ENCODE data around the gene KDM6B.
A peak's percentile ranks its signal among the peaks of the same experiment; 100 is the strongest.

Gene KDM6B

DNA sequence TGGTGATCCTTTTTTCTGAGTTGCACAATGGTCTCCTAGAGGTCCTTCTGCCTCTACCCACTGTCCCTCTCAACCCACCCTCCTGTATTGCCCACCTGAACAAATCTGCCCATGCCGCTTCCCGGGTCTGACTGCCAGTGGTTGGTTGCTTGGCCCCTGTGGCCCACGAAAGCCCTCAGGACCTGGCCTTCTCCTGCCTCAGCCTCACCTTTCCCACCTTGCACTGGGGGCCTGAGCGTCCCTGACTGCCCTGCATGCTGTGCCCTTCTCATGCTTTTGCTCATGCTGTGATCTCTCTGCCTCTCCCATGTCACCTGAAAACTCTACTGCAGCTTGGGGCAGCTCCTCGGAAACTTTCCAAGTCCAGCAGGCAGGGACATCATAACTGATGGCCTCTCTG lies 13.8 kb upstream of the KDM6B start:
- no peak for DNase-seq (ENCODE audit: low read depth in 2 of 2)

DNA sequence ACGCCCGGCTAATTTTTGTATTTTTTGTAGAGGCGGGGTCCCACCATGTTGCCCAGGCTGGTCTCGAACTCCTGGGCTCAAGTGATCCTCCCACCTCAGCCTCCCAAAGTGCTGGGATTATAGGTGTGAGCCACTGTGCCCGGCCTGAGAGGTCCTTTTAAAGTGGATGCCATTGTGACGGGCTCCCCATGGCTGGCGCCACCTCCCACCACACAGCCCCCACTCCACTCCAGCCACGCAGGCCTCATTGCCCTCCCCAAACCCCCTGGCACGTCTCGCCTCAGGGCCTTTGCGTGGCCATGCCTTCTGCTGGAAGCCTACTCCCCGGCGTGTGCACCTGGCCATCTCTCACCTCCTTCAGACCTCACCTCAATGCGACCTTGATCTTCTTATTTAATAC lies 11.9 kb upstream of the KDM6B start:
- DNase-seq (ENCODE audit: low read depth in 2 of 2) = no peak

DNA sequence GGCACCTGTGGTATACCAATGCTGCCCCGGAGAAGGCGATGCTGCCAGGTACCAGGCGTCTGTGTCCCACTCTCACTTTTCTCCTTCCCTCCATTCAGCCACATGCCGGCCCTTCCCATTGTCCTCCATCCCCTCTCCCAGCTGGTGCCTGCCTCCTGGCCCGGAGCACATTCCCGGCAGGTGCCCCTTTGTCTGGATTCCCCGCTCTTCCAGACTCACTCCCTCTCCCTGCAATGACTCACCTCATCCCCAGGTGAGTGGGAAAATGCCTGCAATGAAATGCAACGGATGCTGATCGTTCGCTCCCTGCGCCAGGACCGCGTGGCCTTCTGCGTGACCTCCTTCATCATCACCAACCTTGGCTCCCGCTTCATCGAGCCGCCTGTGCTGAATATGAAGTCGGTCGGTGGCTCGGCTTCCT lies 10.4 kb upstream of the KDM6B start:
- no peak for DNase-seq (ENCODE audit: low read depth in 2 of 2)

DNA sequence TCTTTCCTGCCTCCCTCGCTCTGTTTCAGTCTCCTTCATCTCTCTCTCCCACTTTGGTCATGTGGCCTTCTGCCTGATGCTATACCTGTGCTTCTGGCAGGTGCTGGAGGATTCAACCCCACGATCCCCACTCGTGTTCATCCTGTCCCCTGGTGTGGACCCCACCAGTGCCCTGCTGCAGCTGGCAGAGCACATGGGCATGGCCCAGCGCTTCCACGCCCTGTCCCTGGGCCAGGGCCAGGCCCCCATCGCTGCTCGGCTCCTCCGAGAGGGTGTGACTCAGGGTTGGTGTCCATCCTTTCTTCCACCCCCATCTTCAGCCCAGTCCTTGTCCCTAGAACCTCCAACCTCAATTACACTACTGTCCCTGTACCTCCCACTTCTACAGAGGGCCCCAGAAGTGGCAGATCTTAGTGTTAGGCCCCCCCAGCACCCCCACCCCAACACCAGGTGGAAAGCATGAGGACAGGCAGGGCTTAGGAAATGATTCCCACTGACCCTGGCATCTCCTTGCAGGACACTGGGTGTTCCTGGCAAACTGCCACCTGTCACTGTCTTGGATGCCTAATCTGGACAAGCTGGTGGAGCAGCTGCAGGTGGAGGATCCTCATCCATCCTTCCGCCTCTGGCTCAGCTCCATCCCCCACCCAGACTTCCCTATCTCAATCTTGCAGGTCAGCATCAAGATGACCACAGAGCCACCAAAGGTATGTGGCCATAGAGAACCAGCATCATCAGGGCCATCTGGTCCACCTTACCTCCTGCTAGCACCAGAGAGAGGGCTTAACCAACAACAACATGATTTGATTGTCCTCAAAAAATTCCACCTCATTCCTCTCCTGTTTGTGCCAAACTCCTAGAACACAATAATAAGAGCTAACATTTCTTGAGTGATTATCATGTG lies 9.7 kb upstream of the KDM6B start:
- no peak for DNase-seq (ENCODE audit: low read depth in 2 of 2)

DNA sequence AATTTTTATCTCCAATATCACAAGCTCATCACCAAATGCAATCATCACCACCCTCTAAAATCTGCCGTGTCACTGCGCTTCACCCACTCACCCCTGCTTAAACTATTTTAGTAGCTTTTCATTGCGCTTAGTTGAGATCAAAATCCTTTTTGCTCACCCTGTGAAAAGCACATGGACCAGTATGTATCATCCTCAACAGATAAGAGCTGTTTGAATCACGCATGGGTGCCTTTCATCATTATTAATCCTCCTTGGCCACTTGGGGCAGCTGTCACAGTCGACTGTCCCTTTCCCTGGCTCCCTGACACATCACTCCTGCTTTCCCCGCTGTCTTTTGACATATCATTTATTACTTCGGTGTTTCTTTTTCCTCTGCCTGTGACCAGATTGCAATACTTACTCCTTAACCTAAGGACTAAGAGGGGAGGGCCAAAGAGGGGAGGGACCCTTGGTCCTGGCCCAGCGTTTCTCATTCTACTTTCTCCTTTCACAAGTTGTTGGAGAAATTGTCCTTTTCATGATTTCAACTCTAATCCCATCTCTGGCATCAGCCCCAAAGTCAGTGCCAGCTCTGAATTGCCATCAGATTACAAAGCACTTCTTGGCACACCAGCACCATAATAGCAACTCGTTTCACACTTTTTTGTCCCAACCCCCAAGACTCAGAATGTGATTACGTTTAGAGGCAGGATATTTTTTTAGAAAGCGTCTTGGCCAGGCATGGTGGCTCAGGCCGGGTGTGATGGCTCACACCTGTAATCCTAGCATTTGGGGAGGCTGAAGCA lies 8.6 kb upstream of the KDM6B start:
- no peak for DNase-seq (ENCODE audit: low read depth in 2 of 2)

DNA sequence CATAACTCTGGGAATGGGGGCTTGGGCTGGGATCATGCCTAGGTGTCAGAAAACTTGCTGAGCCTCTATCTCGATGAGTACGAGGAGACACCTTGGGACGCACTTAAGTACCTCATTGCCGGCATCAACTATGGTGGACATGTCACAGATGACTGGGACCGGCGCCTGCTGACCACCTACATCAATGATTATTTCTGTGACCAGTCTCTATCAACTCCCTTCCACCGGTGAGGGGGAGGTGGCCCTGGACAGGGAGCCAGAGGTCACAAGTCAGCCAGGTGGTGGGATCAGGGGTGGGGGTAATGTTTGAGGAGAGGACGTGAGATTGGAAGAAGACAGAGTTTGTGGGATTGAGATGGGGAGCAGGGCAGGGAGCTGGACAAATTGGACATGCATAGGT lies 3.4 kb upstream of the KDM6B start:
- no peak for DNase-seq (ENCODE audit: low read depth in 2 of 2)

DNA sequence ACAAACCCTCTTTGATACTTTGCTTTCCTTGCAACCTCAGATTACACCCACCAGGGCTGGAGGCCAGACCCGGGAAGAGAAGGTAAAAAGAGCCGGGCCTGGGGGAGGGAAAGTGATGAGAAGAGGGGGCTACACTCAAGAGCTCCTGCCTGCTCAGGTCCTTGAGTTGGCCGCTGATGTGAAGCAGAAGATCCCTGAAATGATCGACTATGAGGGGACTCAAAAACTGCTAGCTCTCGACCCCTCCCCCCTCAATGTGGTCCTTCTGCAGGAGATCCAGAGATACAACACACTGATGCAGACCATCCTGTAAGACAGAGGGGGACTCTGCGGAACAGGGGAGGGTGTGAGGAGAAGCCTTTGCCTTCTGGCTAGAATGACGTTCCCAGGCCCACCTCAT lies 2.8 kb upstream of the KDM6B start:
- no peak for DNase-seq (ENCODE audit: low read depth in 2 of 2)

DNA sequence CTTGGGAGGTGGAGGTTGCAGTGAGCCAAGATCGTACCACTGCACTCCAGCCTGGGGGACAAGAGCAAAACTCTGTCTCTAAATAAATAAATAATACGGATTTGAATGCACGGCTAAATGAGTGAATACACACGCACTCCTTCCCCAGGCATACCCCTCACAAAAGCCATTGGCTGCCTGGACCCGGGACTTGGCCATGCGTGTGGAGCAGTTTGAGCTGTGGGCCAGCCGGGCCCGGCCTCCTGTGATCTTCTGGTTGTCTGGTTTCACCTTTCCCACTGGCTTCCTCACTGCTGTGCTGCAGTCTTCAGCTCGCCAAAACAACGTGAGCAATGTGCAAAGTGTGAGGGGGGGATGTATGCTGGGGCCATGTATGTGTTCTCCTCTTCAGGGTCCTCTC lies 1.6 kb upstream of the KDM6B start:
- no peak for DNase-seq (ENCODE audit: low read depth in 2 of 2)

DNA sequence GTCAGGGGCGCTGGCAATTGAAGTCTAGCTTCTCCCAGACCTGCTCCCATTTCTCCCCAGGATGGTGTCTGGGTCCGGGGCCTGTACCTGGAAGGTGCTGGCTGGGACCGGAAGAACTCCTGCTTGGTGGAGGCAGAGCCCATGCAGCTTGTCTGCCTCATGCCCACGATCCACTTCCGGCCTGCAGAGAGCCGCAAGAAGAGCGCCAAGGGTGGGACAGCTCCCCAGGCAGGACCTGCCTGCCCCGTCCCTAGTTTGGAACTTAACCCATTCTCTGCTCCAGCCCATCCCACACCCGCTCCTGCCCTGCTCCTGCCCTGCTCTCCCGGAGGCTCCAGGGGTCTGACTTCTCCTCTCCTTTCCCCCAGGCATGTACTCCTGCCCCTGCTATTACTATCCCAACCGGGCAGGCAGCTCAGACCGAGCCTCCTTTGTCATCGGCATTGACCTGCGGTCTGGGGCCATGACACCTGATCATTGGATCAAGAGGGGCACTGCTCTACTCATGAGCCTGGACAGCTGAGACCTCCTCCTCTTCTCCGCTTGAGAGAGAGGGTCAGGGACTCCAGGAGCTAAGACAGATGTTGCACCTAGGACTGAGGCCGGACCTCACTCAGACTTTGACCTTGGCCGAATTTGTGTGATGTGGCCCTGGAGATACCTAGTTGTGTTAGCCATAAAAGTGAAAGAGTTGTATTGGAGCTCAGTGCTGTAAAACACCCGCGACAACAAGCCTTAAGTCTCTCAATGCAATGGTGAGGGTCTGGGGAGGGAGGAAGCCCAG lies 814 bp upstream of the KDM6B start:
- no peak for DNase-seq (ENCODE audit: low read depth in 2 of 2)

DNA sequence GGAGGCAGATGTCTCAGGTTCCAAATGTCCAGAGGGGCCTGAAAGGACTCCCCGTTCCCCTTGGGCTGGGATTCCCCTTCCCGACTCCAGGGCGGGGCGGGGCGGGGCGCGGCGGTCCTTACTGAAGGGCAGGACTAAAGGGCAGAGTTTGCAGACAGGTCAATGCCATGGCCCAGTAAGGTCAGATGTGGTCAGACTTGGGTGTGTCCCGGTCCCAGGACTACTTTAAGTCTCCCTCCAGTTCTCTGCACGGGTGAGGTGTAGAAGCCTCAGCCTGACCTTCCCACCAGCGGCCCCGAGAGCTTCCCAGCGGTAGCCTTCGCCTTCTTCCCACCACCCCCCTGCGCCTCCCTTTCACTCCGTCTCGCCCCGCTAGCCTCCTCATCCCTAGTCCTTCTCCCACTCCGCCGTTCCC lies 532 bp downstream of the KDM6B start:
- no peak for DNase-seq (ENCODE audit: low read depth in 2 of 2)

DNA sequence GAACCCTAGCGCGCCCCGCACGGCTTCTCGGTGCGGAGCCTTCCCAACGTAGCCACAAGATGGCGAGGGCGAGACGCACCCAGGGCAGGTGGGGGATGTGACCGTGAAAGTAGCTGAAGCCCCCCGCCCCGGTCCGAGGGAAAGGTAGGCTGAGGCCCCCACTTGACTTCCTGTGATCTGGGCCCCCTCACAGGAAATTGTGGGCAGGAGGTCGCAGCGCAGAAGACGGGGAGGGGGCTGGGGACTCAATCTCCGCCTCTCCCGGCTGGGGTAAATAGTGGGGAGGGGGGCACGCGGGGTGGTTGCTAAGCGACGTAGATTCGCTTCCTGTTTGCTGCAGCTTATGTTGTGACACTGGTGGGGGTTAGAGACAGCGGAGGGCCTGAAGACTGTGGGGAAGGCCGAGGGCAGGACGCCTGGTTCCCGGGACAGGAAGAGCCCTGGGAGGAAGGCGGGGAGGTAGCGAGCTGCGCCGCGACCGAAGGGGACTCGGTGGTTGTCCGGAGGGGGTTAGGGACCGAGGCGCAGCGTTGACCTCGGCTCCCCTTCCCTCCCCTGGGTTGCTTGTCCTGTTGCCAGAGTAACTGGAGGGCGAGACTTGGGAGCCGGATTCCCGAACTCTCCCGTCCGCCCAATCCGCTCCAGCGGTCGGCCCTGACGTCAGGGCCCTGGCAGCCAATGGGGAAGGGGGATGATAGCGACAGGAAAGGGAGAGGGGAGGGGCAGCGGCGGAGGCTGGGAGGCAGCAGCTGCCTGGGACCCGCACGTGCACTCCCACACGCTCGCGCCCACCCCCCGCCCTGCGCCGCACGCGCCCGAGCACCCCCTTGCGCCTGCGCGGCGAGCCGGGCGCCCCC lies 1.2 kb downstream of the KDM6B start:
- peak; percentile 75 to 80 for DNase-seq (ENCODE audit: low read depth in 2 of 2)

DNA sequence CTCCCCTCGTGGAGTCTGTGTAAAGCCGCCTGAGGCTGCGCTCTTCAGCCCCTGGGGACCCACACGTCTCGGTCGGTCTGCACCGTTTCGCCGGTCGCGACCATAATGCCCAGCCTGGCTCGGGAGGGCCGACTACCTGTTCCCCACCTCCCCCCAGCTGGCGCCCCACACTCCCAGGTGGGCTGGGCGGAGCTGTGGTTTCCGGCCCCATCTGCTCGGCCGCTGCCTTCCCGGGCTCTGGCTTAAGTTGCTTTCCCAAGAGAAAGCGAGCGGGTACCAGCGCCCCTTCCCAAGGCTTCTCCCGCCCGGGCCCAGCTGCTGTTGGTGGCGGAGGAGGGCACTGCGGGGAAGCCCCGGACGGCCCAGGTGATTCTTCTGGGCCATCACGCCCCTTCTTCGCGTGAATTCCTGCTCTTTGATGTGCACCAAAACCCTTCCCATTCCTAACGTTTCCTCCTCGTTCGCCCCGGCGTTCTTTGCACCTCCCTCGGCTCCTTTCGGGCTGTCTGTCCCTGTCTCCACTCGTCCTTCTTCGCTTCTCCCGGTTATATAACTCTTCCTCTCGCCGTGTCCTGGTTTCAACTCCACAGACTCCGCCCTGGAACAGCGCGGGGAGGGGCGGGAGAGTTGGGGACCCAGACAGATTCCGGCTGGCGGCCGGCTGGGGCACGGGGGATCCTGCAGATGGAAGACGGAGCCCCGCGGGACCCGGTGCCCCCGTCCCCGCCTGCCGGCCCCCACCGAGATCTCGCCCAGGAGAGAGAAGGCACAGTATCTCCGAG lies 2.0 kb downstream of the KDM6B start:
- DNase-seq (ENCODE audit: low read depth in 2 of 2) = no peak

DNA sequence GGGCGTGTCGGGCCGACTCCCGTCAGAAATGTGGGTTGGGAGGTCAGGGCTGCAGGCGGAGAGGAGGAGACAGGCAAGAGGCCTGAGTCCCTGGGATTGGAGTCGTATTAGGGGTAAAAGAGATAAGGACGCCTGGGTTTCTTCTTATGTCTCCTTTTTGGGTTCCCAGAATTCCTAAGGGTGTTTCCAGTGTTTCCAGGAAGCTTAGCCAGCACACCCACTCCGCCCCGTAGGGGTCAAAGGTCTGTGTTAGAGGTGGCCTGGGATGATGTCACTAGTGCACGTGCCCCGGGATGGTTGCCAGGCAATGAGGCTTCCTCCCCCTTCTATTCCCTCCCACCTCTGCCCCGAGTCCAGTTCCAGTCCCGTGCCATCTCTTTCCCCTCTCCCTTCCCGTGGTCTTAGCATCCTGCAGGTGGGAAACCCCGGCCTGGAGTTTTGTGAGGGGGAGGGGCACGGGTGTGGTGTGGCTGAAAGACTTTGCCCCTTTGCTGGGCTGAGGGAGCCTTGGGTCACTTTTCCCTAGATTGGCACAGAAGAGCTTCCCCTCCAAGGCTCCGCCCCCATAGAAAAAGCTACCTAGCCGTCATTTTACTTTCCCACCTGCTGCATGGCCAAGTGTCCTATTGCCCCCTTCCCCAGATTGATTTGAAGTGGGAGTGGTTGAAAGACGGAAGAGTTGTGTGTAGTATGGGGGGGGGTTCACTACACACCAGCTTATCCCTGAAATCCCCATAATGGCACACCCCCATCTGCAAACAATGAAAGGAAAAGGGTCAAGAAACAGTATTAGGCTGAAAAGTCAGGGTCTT lies 2.8 kb downstream of the KDM6B start:
- DNase-seq (ENCODE audit: low read depth in 2 of 2) = no peak

DNA sequence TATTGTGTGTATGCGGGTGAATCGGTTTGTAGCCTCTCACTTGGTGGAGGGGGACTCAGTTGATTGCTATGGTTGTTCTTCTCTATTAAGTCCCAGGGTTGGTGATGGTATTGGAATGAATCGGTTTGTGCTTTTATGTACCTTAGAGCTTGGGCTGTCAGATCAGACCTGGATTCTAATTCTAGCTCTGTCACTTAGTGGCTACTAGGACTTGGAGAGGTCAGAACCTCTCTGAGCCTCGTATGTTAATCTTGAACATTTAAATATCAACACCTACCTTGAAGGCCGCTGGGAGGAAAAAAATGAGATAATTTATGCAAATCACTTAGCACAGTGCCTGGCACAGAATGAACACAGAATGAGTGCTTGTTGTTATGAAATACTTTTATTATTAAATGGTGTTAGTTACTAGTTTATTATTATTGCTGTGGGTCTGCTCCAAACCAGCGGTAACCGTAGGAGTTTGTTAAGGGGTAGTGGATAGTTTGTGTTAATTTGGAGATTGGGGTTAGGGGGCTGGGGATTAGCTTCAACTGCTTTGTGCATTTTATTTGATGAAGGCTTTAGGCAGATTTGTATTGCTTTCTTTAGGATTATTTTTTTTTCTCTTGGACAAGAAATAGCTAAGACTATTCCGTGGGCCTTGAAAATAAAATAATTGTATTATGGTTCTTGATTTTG lies 3.5 kb downstream of the KDM6B start:
- DNase-seq (ENCODE audit: low read depth in 2 of 2) = no peak

DNA sequence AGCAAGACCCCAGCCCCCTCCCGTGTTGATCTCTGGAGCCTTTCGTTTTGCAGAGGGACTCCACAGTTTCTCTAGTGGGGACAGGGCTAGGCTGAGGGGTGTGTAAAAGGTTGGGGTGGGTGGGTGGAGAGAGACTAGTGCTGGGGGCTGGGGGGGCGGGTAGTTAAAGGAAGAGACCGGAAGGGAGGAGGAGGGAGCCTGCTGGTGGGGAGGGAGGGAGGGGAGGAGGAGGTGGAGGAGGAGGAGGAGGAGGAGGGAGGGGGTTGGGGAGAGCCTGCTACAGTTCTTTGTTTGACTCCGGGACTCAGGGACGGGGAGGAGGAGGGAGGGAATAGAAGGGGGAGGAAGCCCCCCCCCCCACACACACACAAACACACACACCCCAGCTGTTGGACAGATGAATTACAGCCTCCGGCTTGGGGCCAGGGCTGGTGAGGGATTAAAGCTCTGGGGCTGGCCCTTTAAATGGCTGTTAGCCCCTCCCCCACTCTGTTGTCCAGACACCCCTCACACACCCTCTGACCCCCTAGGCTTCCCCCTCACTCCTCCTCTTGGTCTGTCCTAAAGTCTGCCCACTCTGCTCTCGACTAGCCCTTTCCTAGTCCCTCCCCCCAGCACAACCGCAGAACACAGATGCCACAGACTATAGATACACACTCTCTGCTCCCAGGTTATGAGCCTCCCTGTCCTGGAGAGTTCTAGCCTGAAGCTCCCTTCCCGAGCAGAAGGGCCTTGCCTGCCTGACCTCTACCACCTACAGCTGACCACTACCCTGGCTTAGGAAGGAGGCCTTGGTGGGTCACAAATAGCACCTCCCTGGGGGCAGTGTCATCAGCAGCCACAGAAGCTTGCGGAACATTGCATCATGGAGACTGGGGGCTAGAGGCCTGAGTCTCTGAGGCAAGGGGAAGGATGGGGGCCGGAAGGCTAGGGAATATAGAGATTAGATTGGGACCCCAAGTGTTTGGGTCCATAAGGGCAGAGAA lies 4.4 kb downstream of the KDM6B start:
- DNase-seq (ENCODE audit: low read depth in 2 of 2) = no peak

DNA sequence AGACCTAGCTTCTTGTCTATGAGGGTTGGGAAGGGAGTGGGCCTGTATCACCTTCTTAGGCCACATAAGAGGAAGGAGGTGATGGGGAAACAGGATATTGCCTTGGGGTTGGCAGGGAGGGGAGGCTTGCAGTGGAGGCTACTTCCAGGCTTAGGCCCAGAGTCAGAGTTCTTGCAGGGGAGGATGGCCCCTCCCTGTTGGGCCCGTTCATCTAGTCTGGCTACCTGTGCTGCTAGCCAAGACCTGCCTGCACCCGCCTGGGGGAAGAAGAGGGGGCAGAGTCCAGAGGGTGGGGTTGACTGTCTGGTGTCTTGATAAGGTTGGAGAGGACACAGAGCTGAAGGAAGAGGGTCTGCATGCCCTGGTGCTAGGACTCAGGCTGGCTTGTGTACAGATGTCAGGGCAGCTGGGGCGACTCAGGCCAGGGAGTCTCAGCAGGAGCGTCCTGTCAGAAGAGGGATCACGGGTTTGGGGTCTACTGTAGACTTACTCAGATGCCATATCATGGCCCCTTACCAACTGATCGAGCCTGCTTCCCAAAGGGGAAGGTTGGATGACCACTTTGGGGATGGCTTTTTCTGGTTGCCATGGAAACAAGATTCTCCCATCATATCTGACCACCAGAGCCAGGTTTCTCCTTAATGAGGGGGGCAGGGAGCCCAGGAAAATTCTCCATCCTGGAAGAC lies 5.3 kb downstream of the KDM6B start:
- no peak for DNase-seq (ENCODE audit: low read depth in 2 of 2)

DNA sequence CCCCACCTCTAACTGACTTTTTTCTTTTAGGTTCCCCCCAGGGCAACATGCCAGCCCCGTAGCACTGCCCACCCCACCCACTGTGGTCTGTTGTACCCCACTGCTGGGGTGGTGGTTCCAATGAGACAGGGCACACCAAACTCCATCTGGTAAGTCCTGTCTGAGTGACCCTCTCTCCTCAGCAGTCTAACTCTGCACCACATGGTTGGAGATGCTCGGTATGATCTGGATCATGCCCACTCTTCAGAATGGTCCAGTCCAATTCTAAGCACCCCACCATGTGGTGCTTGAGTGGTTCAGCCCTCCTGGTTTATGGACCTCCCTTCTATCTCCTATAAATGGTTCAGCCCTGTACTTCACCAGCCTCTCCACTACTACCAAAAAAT lies 5.9 kb downstream of the KDM6B start:
- no peak for DNase-seq (ENCODE audit: low read depth in 2 of 2)
